GM23248 (cell line): Measurements from ENCODE around the gene IKBKG.
"Not testable (repeated sequence)": the region's sequence is repeated elsewhere in the genome, so short reads cannot be mapped to it uniquely, and the experiment has no call there.

Experiments
- EZH2 ChIP-seq: fragments of 200-600 bp; sonication (generic); IDR thresholded peaks from 2 replicates; pipeline ENCODE4 v1.6.1; 2018; ENCODE audit warnings: antibody characterized with exemption, mild to moderate bottlenecking; ENCODE audit not compliant: insufficient read depth, poor library complexity, severe bottlenecking
- EZH2phosphoT487 ChIP-seq: fragments of 200-600 bp; sonication (generic); IDR thresholded peaks from 2 replicates; pipeline ENCODE4 v1.6.1; 2018; ENCODE audit warnings: antibody characterized with exemption, moderate library complexity, mild to moderate bottlenecking, low read depth; ENCODE audit not compliant: insufficient read depth

GRCh38 chrX:154558060-154558690, 10.8 kb downstream of the IKBKG start:
- TF ChIP-seq EZH2phosphoT487, EZH2: not testable (repeated sequence)
